ENCODE measurements around the gene CYTIP. TPM values are rescaled to one million over a fixed set of nuclear protein-coding genes. Genes with fewer than 3 reads are reported as not detected.
"Not testable (repeated sequence)": the region's sequence is repeated elsewhere in the genome, so short reads cannot be mapped to it uniquely, and the experiment has no call there.

The CYTIP gene
- total and polyA plus RNA-seq, 12 donors, result 0.73 to 13.7 (median 1.6) TPM

DNA sequence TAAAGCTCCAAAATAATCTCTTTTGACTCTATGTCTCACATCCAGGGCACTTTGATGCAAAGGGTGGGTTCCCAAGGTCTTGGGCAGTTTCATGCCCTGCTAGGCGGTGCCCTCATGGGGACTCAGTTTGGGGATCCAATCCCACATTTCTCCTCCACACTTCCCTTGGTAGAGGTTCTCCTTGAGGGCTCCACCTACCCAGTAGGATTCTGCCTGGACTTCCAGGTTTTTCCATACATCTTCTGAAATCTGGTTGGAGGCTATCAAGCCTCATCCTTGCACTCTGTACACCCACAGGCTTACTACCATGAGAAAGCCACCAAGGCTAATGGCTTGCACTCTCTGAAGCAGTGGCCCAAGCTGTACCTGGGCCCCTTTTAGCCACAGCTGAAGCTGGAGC, 68.5 kb downstream of the CYTIP start:
- H3K27me3 ChIP-seq, result no peaks in the 10 kb centered on the region
- H3K4me1 ChIP-seq, result peaks cover 0 to 11% (median 0%) of the 10 kb centered on the region in 9 donors
- H3K36me3 ChIP-seq, result no peaks in the 10 kb centered on the region
- peaks cover 0 to 25% (median 12%) of the 10 kb centered on the region in 11 donors for H3K9me3 ChIP-seq
- no peak overlapping the region for H3K4me3 ChIP-seq
- TF ChIP-seq, protein P1, sequence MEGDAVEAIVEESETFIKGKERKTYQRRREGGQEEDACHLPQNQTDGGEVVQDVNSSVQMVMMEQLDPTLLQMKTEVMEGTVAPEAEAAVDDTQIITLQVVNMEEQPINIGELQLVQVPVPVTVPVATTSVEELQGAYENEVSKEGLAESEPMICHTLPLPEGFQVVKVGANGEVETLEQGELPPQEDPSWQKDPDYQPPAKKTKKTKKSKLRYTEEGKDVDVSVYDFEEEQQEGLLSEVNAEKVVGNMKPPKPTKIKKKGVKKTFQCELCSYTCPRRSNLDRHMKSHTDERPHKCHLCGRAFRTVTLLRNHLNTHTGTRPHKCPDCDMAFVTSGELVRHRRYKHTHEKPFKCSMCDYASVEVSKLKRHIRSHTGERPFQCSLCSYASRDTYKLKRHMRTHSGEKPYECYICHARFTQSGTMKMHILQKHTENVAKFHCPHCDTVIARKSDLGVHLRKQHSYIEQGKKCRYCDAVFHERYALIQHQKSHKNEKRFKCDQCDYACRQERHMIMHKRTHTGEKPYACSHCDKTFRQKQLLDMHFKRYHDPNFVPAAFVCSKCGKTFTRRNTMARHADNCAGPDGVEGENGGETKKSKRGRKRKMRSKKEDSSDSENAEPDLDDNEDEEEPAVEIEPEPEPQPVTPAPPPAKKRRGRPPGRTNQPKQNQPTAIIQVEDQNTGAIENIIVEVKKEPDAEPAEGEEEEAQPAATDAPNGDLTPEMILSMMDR (IDR thresholded peaks at IDR 0.05), result no peak
- ATAC-seq (no peak), DNase-seq (no peak)
- WGBS, 2 donors, result 97 to 100% methylated on average over 1 of the region's 1 CpG
- intact Hi-C loops (cut with DNase I), result no loop called here
- H3K27ac ChIP-seq, result no peak overlapping the region

DNA sequence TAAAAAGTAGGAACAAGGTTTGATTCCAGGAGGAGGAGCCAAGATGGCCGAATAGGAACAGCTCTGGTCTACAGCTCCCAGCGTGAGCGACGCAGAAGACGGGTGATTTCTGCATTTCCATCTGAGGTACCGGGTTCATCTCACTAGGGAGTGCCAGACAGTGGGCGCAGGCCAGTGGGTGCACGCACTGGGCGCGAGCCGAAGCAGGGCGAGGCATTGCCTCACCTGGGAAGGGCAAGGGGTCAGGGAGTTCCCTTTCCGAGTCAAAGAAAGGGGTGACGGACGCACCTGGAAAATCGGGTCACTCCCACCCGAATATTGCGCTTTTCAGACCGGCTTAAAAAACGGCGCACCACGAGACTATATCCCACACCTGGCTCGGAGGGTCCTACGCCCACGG, 75.4 kb downstream of the CYTIP start:
- H3K27ac ChIP-seq; H3K4me3 ChIP-seq; ATAC-seq; H3K27me3 ChIP-seq; H3K9me3 ChIP-seq; intact Hi-C loops (cut with DNase I); DNase-seq; H3K36me3 ChIP-seq: not testable (repeated sequence)
- peaks cover 0 to 10% (median 0%) of the 10 kb centered on the region in 9 donors for H3K4me1 ChIP-seq
- WGBS, 2 donors, result 93 to 95% methylated on average over 13 to 14 of the region's 25 CpGs

DNA sequence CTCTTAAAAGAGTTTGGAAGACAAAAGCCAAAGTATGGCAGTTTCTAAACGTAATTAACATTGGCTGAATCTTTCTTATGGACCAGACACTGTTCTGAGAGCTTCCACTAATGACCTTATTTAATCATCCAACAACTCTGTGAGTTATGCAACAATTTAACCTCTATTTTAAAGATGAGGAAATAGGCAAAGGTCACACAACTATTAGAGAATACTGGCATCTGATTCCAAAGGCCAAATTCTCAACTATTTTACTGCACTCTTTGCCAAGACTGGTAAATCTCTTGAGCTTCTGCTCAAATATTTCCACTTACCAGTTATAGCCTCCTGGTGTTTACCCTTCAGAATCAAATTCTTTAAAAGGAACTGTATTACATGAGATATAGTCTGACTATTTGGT, 76.2 kb downstream of the CYTIP start:
- intact Hi-C loops (cut with DNase I), result no loop called here
- no peak overlapping the region for H3K27ac ChIP-seq
- peaks cover 0 to 10% (median 0%) of the 10 kb centered on the region in 9 donors for H3K4me1 ChIP-seq
- ATAC-seq (no peak), DNase-seq (no peak)
- WGBS, 2 donors, result 47 to 56% methylated on average over 1 of the region's 1 CpG
- H3K27me3 ChIP-seq, result no peaks in the 10 kb centered on the region
- TF ChIP-seq, protein P1 (IDR thresholded peaks at IDR 0.05), result no peak
- no peak overlapping the region for H3K4me3 ChIP-seq
- H3K9me3 ChIP-seq, result no peaks in the 10 kb centered on the region
- H3K36me3 ChIP-seq, result no peaks in the 10 kb centered on the region

Other genes with a start within 250 kb of the CYTIP start
- gene GALNT5, start 186.4 kb downstream of the CYTIP start, total RNA-seq, result under 1 TPM; 0.08 to 0.74 (median 0.23) TPM
- gene GALNT5, start 186.4 kb downstream of the CYTIP start, polyA plus RNA-seq, result under 1 TPM in 1 of 2 donors, not detected in 1; 0.06 TPM
- under 1 TPM in 1 of 10 donors, not detected in 9; 0.07 TPM for gene ERMN, start 118.3 kb downstream of the CYTIP start, total RNA-seq
- gene ERMN, start 118.3 kb downstream of the CYTIP start, polyA plus RNA-seq, result under 1 TPM in 1 of 2 donors, not detected in 1; 0.09 TPM
- gene ACVR1C, start 184.8 kb upstream of the CYTIP start, total RNA-seq, result 1 to 10 TPM in 3 of 10 donors, under 1 TPM in 7; 0.07 to 2.4 (median 0.48) TPM
- gene ACVR1C, start 184.8 kb upstream of the CYTIP start, polyA plus RNA-seq, result under 1 TPM; 0.09 to 0.22 TPM

Data from heart right ventricle (tissue), 16 donors.